ENCODE data around the gene PPFIBP2.
"Not testable (repeated sequence)": the region's sequence is repeated elsewhere in the genome, so short reads cannot be mapped to it uniquely, and the experiment has no call there.

The PPFIBP2 gene

GRCh38 chr11:7500251-7500650, 13.5 kb upstream of the PPFIBP2 start:
- DNase-seq = no peak

- no peak for DNase-seq
These were observed 12.5 kb upstream of the PPFIBP2 start for GRCh38 chr11:7501251-7501650.

GRCh38 chr11:7501894-7502293, 11.9 kb upstream of the PPFIBP2 start:
- DNase-seq = no peak

GRCh38 chr11:7506243-7506642, 7.6 kb upstream of the PPFIBP2 start:
- DNase-seq = no peak

GRCh38 chr11:7508087-7508486, 5.7 kb upstream of the PPFIBP2 start:
- no peak for DNase-seq

- DNase-seq = no peak
These were observed 3.8 kb upstream of the PPFIBP2 start for GRCh38 chr11:7509966-7510365.

- no peak for DNase-seq
These were observed 2.4 kb upstream of the PPFIBP2 start for GRCh38 chr11:7511401-7511800.

GRCh38 chr11:7512525-7513233, 1.1 kb upstream of the PPFIBP2 start:
- DNase-seq = no peak

GRCh38 chr11:7514099-7514591, 346 bp downstream of the PPFIBP2 start:
- no peak for DNase-seq

- no peak for DNase-seq
These were observed 1.7 kb downstream of the PPFIBP2 start for GRCh38 chr11:7515447-7515886.

- DNase-seq = no peak
These were observed 2.7 kb downstream of the PPFIBP2 start for GRCh38 chr11:7516475-7516874.

- not testable (repeated sequence) for DNase-seq
These were observed 3.9 kb downstream of the PPFIBP2 start for GRCh38 chr11:7517743-7518142.

- DNase-seq = no peak
These were observed 5.2 kb downstream of the PPFIBP2 start for GRCh38 chr11:7518811-7519562.

- no peak for DNase-seq
These were observed 6.5 kb downstream of the PPFIBP2 start for GRCh38 chr11:7520011-7520942.

- DNase-seq = no peak
These were observed 7.2 kb downstream of the PPFIBP2 start for GRCh38 chr11:7520981-7521487.

- no peak for DNase-seq
These were observed 8.3 kb downstream of the PPFIBP2 start for GRCh38 chr11:7522121-7522520.

GRCh38 chr11:7522546-7522945, 8.7 kb downstream of the PPFIBP2 start:
- DNase-seq = no peak

GRCh38 chr11:7523416-7524210, 9.8 kb downstream of the PPFIBP2 start:
- DNase-seq = no peak

GRCh38 chr11:7524462-7525235, 10.8 kb downstream of the PPFIBP2 start:
- DNase-seq = no peak

GRCh38 chr11:7525424-7525823, 11.6 kb downstream of the PPFIBP2 start:
- no peak for DNase-seq

- no peak for DNase-seq
These were observed 13.2 kb downstream of the PPFIBP2 start for GRCh38 chr11:7527029-7527428.
